ENCODE measurements around the gene SEPSECS.

Gene SEPSECS

GRCh38 chr4:25159837-25160713 lies at the start of gene SEPSECS:
Gene SEPSECS (minus strand): TSS chr4:25160449. CDS start chr4:25160369, 80 bp downstream.
- peak; percentile 94 for DNase-seq

GRCh38 chr4:25209702-25210101 lies 49.5 kb upstream of the SEPSECS start:
- DNase-seq: no peak

DNA sequence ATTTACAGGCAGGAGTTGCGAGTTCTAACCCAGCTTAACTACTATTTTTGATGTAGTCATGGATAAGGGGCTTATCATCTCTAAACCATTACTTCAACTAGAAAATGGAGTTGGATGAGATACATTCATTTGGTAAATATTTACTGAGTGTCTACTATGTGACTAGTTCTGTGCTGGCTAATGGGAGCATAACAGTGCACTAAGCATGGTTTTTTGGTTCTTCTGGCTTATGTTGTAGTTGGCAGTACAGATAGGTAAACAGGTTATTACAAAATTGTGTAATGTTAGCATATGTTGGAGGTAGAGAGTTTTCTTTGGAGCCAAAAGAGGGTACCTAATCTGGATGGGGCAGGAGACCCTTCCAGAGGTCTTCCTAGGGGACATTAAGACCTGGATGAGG lies 47.7 kb upstream of the SEPSECS start:
- no peak for DNase-seq

DNA sequence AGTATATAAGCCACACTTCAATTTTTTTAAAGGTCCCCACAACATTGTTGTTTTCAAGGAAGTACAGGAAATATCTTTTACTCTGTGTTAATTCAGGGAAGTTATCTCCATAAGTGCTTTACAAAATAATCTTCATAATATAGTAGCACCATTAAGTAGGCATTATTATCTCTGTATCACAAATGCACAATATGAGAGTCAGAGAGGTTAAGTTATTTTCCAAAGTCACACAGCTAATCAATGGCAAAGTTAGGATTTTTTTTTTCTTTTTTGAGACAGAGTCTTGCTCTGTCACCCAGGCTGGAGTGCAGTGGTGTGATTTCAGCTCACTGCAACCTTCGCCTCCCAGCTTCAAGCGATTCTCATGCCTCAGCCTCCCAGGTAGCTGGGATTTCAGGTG lies 38.5 kb upstream of the SEPSECS start:
- DNase-seq: no peak

- no peak for DNase-seq
These were observed 30.2 kb upstream of the SEPSECS start for GRCh38 chr4:25190407-25190806.

DNA sequence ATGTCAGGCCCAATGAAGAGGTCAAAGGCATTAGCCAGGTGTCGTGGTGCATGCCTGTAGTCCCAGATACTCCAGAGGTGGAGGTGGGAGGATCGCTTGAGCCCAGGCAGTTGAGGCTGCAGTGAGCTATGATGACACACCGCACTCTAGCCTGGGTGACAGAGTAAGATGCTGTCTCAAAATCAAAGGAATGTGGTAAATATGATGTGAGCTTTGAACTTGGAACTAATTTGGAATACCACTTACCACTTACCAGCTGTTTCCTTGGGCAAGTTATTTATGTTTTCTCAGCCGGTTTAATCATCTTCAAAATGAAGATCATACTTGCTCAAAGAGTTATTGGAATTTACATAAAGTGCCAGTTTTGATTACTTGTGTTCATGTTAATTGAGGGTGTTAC lies 23.8 kb upstream of the SEPSECS start:
- no peak for DNase-seq

DNA sequence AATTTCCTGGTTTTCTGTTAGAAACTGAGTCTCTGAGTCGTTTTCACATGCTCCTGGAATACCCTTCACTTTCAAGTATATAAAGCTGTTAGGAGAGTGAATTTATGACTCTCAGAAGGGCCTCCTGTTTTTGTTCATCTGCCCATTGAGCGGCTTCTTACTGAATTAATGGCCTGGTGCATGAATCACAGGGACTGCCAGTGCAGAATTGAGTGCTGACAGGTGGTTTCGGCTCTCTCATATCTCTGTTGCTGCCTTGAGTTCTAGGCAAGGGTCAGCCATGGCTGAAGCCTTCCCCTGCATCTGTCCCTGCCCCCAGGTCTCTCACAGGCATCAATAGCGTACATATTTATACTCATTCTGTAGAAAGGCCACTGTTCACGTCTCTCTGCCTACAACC lies 22.7 kb upstream of the SEPSECS start:
- DNase-seq: no peak

- peak; percentile 15 for DNase-seq
These were observed 20.4 kb upstream of the SEPSECS start for GRCh38 chr4:25180524-25181131.

GRCh38 chr4:25178838-25179261 lies 18.6 kb upstream of the SEPSECS start:
- no peak for DNase-seq

- no peak for DNase-seq
These were observed 16.9 kb upstream of the SEPSECS start for GRCh38 chr4:25177147-25177546.

DNA sequence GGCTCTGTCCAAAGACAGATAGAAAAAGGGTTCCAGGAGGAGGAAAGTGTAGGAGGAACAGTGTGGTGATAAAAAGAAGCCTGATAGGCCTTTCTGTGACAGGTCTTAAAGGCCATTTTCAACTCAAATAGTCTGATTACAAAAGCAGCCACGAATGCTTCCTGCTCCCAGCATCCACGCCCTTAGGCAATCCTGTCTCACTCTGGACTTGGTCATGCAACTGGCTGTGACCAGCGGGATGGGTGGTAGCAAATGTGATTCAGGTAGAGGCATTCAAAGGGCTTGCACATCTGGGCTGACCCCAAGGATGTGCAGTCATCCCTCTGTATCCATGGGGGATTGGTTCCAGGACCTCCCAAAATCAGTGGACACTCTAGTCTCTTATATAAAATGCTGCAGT lies 14.4 kb upstream of the SEPSECS start:
- no peak for DNase-seq

GRCh38 chr4:25172961-25173915 lies 13.0 kb upstream of the SEPSECS start:
- DNase-seq: no peak

DNA sequence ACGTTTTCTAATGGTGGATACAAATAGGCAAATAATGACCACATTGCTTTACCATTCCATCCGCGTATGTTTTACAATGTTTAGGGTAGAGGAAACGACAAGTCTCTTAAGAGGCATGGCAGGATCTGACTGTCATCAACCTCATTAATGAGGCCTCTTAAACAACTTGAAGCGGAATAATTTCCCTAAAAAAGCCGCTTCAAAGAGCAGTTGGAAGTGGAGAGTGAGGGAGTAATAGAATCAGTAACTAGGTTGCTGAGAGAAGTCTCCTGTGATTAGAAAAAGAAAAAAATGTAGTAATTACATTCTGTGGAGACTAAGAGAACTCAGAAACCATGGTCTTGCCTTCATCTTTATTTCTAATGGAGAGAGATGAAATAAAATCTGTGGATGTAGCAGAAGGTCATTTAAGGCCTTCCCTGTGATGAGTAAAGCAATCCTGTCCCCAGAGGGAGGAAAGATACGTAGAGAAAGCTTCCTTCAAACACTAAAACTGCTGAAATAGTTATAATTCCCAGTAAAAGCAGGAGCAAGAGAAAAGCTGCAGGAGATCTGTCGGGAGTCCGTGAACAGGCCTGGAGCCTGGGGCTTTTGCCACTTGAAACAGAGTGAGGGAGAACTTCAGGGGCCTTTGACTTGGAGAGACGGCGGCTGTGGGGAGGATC lies 11.1 kb upstream of the SEPSECS start:
- DNase-seq: no peak

DNA sequence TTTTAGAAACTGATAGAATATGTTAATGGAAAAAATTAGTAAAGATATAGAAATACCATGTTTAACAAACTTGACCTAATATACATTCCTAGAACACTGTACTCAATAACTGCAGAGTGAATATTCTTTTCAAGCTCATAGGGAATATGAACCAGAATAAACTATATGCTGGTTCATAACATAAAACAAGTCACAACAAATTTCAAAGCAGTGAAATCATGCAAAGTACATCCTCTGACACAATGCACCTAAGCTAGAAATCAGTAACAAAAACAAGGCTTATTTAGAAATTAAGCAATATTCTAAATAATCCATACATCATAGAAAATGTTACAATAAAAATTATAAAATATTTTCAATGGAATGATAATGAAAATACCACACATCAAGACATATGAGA lies 9.2 kb upstream of the SEPSECS start:
- no peak for DNase-seq

DNA sequence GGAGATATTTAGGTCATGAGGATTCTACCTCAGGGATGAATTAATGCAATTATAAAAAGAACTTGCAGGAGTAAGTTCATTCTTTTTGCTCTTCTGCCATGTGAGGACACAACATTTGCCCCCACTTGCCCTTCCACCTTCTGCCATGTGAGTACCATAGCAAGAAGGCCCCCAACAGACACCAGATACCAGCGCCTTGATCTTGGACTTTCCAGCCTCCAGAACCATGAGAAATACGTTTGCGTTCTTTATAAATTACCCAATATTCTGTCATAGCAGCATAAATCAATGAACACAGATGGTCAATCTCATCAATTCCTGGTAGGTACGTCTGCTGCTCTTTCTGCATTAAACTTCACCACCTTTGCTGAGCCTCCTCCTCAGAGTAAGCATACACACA lies 5.7 kb upstream of the SEPSECS start:
- DNase-seq: no peak

DNA sequence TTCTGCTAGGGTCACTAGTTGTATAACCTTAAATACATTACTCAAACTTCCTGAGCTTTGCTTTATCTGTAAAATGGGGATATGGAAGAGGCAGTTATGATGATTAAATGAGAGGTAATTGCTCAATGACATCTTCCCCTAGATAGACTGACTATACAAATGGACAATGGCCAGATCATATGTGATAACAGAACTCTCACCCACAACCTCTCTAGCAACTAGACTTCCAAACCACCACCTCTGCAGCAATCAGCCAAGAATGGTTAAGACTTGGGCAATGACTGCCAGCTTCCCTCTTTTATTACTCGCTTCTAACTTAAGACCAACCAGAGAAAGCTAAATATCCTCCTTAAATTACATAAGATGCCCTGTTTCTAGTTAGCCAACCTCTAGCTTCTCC lies 2.9 kb upstream of the SEPSECS start:
- DNase-seq: no peak

GRCh38 chr4:25162566-25162965 lies 2.3 kb upstream of the SEPSECS start:
- DNase-seq: no peak

DNA sequence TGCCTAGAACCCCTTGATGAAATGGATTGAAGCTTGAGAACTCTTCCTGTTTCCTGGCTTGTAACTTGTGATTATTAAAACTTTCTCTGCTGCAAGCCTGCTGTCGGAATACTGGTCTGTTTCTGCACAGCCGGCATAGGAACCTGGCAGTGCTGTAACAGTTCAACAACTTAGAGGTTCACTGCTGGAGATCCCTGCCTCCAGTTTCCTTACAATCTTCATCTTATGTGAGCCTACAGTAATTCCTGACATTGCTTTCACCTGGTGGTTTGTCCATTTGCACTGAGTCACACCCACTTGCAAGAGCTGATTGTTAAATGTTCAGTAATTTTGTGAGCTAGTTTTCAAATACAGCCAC lies 1.3 kb upstream of the SEPSECS start:
- no peak for DNase-seq

DNA sequence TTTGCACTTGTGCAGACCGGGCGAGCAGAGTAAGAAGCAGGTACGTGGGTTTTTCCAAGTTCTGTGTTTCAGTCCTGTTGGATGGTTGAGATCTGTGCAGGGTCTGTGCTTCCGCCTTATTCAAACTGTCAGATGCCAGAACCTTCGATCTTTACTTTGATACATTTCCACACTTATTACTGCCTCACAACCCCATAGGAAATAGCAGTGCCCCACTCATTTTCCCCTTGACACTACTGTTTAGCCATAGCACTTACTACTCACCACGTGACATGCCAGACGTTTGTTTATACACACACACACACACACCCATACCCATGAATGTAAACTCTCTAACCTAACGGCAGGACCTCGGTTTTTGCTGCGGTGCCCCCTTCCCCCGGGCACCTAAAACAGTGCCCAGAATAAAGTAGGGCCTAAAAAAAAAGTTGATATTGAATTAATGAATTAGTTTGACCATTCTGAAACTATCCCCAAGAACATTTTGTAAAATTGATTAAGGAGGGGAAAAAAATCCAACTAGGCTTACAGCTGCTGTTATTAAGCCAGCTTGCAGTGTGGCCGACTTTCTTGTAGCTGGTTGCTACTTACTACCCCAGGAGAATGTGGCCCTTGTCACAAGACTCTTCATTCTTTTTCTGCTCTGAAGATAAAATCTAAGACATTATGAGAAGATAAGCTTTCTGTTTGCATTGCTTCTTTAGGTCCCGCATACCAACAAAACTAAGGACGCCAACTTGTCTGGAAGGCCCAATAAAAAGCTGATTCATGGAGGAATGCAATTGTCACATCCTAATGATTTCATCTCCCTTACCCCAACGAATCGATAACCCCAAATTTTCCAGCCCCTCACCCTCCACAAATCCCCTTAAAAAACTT lies 704 bp upstream of the SEPSECS start:
- no peak for DNase-seq

DNA sequence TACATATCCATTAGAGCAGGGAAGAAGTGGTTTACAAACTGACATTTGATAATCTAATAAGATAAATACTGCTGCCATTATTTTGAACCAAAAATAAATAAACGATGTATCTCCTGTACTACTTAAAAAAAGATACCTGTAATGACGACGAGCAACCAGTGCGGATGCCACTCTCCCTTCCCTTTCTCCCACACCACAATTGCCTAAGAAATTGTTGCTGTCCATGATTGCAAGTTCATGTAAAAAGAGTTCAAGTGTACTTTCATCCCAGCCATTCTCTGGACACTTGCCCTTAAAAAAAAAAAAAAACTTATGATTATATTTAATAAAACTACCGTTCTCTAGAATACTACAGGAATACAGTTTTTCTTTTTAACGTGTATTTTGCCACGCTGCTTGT lies 1.4 kb downstream of the SEPSECS start:
- no peak for DNase-seq

GRCh38 chr4:25157081-25157480 lies 3.2 kb downstream of the SEPSECS start:
- no peak for DNase-seq

GRCh38 chr4:25155947-25156346 lies 4.3 kb downstream of the SEPSECS start:
- DNase-seq: no peak

Measured in midbrain (tissue), 1 donor.